Neural progenitor cell (in vitro differentiated cells): ENCODE data around the gene DNPH1. TPM values are rescaled to one million over a fixed set of nuclear protein-coding genes. Genes with fewer than 3 reads are reported as not detected.
A peak's percentile ranks its signal among the peaks of the same experiment; 100 is the strongest.

Experiments used
- DNase-seq: peaks from one replicate; pipeline ENCODE4 v3.0.0-alpha.2; 2016; ENCODE audit warnings: low spot score
- H2AFZ ChIP-seq: fragments of 200-600 bp; sonication (generic); replicated peaks from 2 replicates; pipeline ENCODE4 v1.6.1; 2016; ENCODE audit warnings: antibody characterized with exemption
- H3F3A ChIP-seq: fragments of 200-600 bp; sonication (generic); 2 replicates; pipeline ENCODE4 v1.6.1; 2016; ENCODE audit warnings: antibody characterized with exemption, low read depth
- H3K27ac ChIP-seq: fragments of 200-600 bp; sonication (generic); 2 replicates; pipeline ENCODE4 v1.5.1; 2016; ENCODE audit warnings: mild to moderate bottlenecking
- H3K27me3 ChIP-seq: fragments of 200-600 bp; sonication (generic); 2 replicates; pipeline ENCODE4 v1.6.1; 2016; ENCODE audit warnings: mild to moderate bottlenecking, moderate library complexity
- H3K36me3 ChIP-seq: fragments of 200-600 bp; sonication (generic); 2 replicates; pipeline ENCODE4 v1.5.1; 2016
- H3K4me1 ChIP-seq: fragments of 200-600 bp; sonication (generic); 2 replicates; pipeline ENCODE4 v1.6.1; 2016; ENCODE audit warnings: mixed run types
- H3K4me2 ChIP-seq: fragments of 200-600 bp; sonication (generic); 2 replicates; pipeline ENCODE4 v1.6.1; 2016
- H3K4me3 ChIP-seq: fragments of 200-600 bp; sonication (generic); 2 replicates; pipeline ENCODE4 v1.5.1; 2016
- H3K79me2 ChIP-seq: fragments of 200-600 bp; sonication (generic); 2 replicates; pipeline ENCODE4 v1.6.1; 2016; ENCODE audit warnings: low read depth
- H3K9ac ChIP-seq: fragments of 200-600 bp; sonication (generic); 2 replicates; pipeline ENCODE4 v1.6.1; 2016
- H3K9me3 ChIP-seq: fragments of 200-600 bp; sonication (generic); 2 replicates; pipeline ENCODE4 v1.5.1; 2016; ENCODE audit warnings: low read depth
- H4K20me1 ChIP-seq: fragments of 200-600 bp; sonication (generic); 2 replicates; pipeline ENCODE4 v1.6.1; 2016; ENCODE audit warnings: low read depth
- H3K27ac Mint-ChIP-seq: 3 replicates; pipeline ENCODE4 v1.8.0; 2021; ENCODE audit warnings: mixed read lengths
- H3K27me3 Mint-ChIP-seq: 2 replicates; pipeline ENCODE4 v1.8.0; 2022; ENCODE audit warnings: low read depth, mild to moderate bottlenecking, inconsistent platforms, moderate library complexity, mixed read lengths; ENCODE audit not compliant: insufficient read depth
- H3K36me3 Mint-ChIP-seq: 3 replicates; pipeline ENCODE4 v1.8.0; 2021; ENCODE audit warnings: mixed read lengths
- H3K4me1 Mint-ChIP-seq: 3 replicates; pipeline ENCODE4 v1.8.0; 2021; ENCODE audit warnings: mixed read lengths
- H3K4me3 Mint-ChIP-seq: 3 replicates; pipeline ENCODE4 v1.8.0; 2021; ENCODE audit warnings: mild to moderate bottlenecking, moderate library complexity, mixed read lengths
- H3K9me3 Mint-ChIP-seq: 3 replicates; pipeline ENCODE4 v1.8.0; 2020; ENCODE audit warnings: mixed read lengths
- EZH2 ChIP-seq: fragments of 200-600 bp; sonication (generic); IDR thresholded peaks from 2 replicates; pipeline ENCODE4 v1.6.1; 2017; ENCODE audit warnings: antibody characterized with exemption, mild to moderate bottlenecking, moderate library complexity
- EZH2phosphoT487 ChIP-seq: fragments of 200-600 bp; sonication (generic); IDR thresholded peaks from 2 replicates; pipeline ENCODE4 v1.6.1; 2017; ENCODE audit warnings: antibody characterized with exemption
- total RNA-seq: library from RNA; depleted of rRNA; stranded (reverse); fragments of >200 nt; gene quantifications from 2 replicates; pipeline ENCODE4 v1.2.3, GENCODE V29; 2015; ENCODE audit warnings: low replicate concordance
- TF ChIP-seq, protein P1 (sequence below): fragments of 200-600 bp; sonication (generic); IDR thresholded peaks from 2 replicates; pipeline ENCODE4 v1.5.1; 2017; ENCODE audit warnings: antibody characterized with exemption, mild to moderate bottlenecking

Gene DNPH1
- total RNA-seq, 1 donor from 2014 or later: 25.2 TPM

DNA sequence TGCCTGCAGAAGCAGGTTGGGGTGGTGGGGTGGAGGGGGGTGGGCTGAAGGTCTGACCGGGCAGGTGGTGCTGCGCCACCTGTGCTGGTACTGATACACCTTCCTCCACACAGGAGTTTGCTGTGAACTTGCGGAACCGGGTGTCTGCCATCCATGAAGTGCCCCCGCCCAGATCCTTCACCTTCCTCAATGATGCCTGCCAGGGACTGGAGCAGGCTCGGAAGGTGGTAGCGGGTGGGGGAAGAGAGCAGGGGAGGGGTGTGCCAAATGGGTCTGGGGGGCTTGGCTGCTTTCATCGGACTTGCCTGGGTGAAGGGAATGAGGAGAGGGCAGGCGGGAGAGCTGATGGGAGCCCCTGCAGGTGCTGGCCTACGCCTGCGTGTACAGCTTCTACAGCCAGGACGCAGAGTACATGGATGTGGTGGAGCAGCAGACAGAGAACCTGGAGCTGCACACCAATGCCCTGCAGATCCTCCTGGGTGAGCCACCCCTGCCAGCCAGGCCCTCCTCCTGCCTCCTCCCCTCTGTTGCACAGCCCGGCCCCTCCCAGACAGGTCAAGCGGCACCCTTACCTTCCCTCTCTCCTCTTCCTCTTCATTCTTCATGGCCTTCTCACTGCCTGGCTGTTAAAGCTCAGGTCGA lies 6.7 kb downstream of the DNPH1 start:
- Histone ChIP-seq H3K27ac (no peak overlapping the region), H3K4me2 (no peak overlapping the region), H3K79me2 (no peaks in the 10 kb centered on the region), H3K9me3 (no peaks in the 10 kb centered on the region), H3F3A (no peaks in the 10 kb centered on the region), H3K27me3 (no peaks in the 10 kb centered on the region), H3K4me3 (no peak overlapping the region), H3K36me3 (no peaks in the 10 kb centered on the region), H3K9ac (no peak overlapping the region), H3K4me1 (no peaks in the 10 kb centered on the region), H4K20me1 (no peaks in the 10 kb centered on the region), H2AFZ (no peak overlapping the region)
- DNase-seq: no peak
- Mint-ChIP-seq H3K4me3 (no peak overlapping the region), H3K27ac (peak overlapping the region; percentile 80), H3K27me3 (peaks cover 7% of the 10 kb centered on the region), H3K9me3 (no peaks in the 10 kb centered on the region), H3K36me3 (peaks cover 15% of the 10 kb centered on the region), H3K4me1 (peaks cover 2% of the 10 kb centered on the region)
- TF ChIP-seq EZH2 (no peak), EZH2phosphoT487 (no peak)
- TF ChIP-seq, protein P1, sequence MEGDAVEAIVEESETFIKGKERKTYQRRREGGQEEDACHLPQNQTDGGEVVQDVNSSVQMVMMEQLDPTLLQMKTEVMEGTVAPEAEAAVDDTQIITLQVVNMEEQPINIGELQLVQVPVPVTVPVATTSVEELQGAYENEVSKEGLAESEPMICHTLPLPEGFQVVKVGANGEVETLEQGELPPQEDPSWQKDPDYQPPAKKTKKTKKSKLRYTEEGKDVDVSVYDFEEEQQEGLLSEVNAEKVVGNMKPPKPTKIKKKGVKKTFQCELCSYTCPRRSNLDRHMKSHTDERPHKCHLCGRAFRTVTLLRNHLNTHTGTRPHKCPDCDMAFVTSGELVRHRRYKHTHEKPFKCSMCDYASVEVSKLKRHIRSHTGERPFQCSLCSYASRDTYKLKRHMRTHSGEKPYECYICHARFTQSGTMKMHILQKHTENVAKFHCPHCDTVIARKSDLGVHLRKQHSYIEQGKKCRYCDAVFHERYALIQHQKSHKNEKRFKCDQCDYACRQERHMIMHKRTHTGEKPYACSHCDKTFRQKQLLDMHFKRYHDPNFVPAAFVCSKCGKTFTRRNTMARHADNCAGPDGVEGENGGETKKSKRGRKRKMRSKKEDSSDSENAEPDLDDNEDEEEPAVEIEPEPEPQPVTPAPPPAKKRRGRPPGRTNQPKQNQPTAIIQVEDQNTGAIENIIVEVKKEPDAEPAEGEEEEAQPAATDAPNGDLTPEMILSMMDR: no peak

- peak overlapping the region; percentile 60 for H3K27ac Mint-ChIP-seq
- no peaks in the 10 kb centered on the region for H3K9me3 Mint-ChIP-seq
- Histone ChIP-seq H2AFZ (no peak overlapping the region), H3K4me3 (no peak overlapping the region), H3K4me2 (no peak overlapping the region), H4K20me1 (no peaks in the 10 kb centered on the region), H3K27me3 (no peaks in the 10 kb centered on the region), H3K27ac (no peak overlapping the region), H3F3A (no peaks in the 10 kb centered on the region), H3K9me3 (no peaks in the 10 kb centered on the region), H3K36me3 (no peaks in the 10 kb centered on the region), H3K79me2 (no peaks in the 10 kb centered on the region), H3K9ac (no peak overlapping the region), H3K4me1 (no peaks in the 10 kb centered on the region)
- peaks cover 19% of the 10 kb centered on the region for H3K36me3 Mint-ChIP-seq
- no peak overlapping the region for H3K4me3 Mint-ChIP-seq
- peaks cover 7% of the 10 kb centered on the region for H3K27me3 Mint-ChIP-seq
- TF ChIP-seq EZH2phosphoT487 (no peak), EZH2 (no peak)
- TF ChIP-seq, protein P1: no peak
- peaks cover 2% of the 10 kb centered on the region for H3K4me1 Mint-ChIP-seq
- no peak for DNase-seq
These were observed 8.0 kb downstream of the DNPH1 start for GRCh38 chr6:43221046-43221972.

- H3K27me3 Mint-ChIP-seq: peaks cover 7% of the 10 kb centered on the region
- no peak overlapping the region for H3K9ac ChIP-seq
- peaks cover 17% of the 10 kb centered on the region for H3K36me3 Mint-ChIP-seq
- TF ChIP-seq EZH2 (no peak), EZH2phosphoT487 (no peak)
- TF ChIP-seq, protein P1: no peak
- H3K9me3 ChIP-seq: no peaks in the 10 kb centered on the region
- no peaks in the 10 kb centered on the region for H3K79me2 ChIP-seq
- no peaks in the 10 kb centered on the region for H4K20me1 ChIP-seq
- no peak overlapping the region for H3K27ac Mint-ChIP-seq
- H3K4me3 ChIP-seq: no peak overlapping the region
- H3F3A ChIP-seq: no peaks in the 10 kb centered on the region
- no peaks in the 10 kb centered on the region for H3K36me3 ChIP-seq
- no peak overlapping the region for H3K4me2 ChIP-seq
- H3K27me3 ChIP-seq: no peaks in the 10 kb centered on the region
- no peak overlapping the region for H3K4me3 Mint-ChIP-seq
- no peaks in the 10 kb centered on the region for H3K9me3 Mint-ChIP-seq
- H3K4me1 Mint-ChIP-seq: peaks cover 2% of the 10 kb centered on the region
- no peak for DNase-seq
- H3K27ac ChIP-seq: no peak overlapping the region
- H2AFZ ChIP-seq: no peak overlapping the region
- H3K4me1 ChIP-seq: no peaks in the 10 kb centered on the region
These were observed 8.8 kb downstream of the DNPH1 start for GRCh38 chr6:43220439-43220951.
